Endometrium (tissue), 2 donors: Measurements from ENCODE around the gene GATAD2A.

Source experiments
- FAIRE-seq: peaks from 2 replicates; lab custom pipeline; 2012; peaks lifted over from hg19 to GRCh38; lab: Jason Lieb, UNC
- donor health status: control.
- donor health status: control.

GATAD2A gene

DNA sequence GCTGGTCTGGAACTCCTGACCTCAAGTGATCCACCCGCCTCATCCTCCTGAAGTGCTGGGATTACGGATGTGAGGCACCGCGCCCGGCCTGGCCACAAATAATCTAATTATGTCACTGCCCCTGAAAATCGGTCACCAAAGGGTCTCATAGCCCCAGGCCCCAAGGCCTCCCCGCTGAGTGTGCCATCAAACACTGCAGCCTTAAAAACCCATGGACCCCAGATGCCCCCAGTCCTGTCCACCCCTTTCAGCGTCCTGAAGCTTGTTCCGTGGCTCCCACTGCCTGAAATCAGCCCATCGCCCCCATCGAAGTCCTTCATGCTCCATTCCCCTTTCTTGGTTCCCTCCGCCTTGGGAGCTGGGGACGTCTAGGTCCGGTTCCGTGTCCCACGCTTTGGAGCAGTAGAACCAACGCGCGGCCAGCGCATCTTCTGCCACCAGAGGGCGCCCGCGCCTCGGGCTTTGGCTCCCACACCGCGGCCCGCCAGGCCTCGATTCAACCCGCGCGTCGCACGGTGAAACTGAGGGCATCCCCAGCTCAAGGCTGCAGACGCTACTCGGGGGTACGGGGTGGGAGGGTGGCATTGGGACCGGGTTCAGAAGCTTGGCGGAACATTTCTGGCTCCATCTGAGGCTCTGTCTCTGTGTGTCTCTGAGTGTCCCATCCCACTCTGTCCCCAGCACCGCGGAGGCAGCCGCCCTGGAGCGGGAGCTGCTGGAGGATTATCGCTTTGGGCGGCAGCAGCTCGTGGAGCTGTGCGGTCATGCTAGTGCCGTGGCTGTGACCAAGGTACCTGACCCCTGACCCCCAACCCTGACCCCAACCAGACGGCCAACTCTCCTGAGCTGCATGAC is 126.7 kb downstream of the GATAD2A start:
- no peak for FAIRE-seq

DNA sequence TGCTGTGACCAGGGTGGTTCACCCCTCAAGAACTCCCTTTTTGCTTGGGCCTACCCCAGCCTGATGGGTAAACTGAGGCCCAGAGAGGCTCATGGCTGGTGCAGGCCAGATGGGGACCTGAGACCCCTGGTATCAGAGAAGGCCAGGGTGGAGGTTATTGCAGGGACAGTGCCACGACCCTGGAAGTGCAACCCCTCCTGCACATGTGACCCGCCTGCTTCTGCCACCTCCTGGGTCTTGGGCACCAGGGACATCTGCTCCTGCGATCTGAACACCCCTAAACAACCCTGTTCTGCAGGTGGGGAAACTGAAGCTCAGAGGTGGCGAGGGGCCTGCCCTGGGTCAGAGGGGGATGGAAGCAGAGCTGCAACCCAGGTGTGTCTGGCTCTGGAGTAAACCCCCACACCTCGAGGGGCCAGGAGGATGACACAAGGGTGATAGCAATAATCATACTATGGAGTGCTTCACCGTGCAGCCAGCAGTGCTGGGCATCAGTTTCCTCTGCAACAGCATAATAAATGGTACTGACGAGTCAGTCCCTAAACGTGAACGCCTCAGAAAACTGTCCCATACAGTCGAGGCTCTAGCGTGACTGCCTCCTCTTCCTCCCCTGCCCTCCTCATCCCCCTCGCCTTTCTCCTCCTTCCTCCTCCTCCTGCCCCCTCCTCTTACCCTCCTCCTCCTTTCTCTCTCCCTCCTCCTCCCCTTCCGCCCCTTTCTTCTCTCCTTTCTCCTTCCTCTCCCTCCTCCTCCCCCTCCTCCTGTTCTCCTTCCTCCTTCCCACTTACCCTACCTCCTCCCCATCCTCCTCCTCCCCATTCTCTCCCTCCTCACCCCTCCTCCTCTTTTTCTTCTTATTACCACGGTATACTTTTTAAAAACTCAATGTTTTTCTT is 127.6 kb downstream of the GATAD2A start:
- FAIRE-seq: no peak

DNA sequence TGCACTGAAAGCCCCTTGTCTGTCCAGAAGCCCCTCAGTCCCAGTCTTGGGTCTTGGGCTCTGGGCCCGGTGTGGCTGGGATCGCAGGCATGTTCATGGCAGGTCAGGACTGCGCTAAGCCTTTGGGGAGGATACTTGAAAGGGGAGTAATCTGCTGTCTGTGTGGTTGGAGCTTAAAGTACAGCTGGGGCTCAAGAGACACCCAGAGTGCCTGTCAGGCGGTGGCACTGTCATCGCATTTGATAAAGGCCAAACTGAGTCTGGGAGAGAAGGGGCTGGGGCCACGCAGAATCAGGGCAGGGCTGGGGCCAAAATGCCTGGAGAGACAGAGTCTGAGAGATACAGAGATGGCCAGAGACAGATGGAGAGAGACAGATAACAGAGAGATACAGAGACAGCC is 128.4 kb downstream of the GATAD2A start:
- FAIRE-seq: no peak

DNA sequence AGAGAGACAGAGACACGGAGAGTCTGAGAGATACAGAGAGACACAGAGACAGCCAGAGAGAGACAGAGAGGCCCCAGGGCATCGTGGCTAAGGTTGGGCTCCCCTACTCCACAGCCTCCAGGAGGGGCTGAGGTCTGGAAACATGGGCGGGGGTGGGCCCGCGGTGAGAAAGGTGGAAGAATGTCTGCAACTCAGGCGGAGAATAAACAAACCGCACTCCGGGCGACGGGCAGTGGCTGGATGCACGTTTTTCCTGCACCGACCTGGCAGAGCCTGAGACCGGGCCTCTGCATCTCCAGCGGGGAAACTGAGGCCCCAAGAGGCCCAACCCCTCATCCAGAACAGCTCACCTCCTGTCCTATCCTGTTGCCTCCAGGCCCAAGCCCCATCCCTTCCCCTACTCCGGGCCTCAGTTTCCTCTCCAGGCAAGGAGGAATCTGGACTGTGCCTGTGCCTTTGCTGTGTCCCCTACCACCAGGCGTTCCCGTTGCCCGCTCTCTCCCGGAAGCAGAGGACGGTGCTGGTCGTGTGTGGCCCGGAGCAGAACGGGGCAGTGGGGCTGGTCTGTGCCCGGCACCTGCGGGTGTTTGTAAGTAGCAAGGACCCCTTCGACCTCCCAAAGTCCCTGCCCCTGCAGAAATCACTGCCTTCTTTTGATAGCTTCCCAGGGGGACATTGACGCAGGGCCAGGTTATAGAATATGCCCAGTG is 129.2 kb downstream of the GATAD2A start:
- no peak for FAIRE-seq

DNA sequence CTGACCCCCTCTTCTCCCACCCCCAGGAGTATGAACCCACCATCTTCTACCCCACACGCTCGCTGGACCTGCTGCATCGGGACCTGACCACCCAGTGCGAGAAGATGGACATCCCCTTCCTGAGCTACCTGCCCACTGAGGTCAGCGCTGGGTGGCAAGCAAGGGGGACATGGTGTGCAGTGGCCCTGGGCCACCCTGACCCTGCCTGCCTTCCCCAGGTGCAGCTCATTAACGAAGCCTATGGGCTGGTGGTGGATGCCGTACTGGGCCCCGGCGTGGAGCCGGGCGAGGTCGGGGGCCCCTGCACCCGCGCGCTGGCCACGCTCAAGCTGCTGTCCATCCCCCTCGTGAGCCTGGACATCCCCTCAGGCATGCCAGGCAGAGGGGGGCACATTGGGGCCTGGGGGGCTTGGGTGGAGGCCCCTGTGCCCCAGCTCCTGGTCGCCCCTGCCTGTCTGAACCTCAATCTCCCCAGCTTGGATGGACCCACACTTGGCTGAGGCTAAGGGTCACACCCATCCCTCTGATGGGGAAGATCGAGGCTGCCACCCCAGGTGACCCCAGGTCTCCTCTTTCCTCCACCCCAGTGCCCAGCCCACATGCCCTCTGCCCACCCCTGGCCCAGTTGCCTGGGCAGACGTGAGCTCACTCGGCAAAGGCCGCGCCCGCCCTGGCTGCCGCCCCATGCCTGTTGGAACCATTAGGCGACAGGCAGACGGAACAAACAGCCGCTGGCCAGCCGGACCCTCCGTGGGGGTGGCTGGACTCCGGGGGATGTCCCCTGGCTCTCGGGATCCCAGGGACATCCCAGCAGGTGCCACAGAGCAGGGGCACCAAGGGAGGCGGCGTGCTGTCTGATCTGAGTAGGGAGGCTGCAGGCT is 130.1 kb downstream of the GATAD2A start:
- FAIRE-seq: no peak

DNA sequence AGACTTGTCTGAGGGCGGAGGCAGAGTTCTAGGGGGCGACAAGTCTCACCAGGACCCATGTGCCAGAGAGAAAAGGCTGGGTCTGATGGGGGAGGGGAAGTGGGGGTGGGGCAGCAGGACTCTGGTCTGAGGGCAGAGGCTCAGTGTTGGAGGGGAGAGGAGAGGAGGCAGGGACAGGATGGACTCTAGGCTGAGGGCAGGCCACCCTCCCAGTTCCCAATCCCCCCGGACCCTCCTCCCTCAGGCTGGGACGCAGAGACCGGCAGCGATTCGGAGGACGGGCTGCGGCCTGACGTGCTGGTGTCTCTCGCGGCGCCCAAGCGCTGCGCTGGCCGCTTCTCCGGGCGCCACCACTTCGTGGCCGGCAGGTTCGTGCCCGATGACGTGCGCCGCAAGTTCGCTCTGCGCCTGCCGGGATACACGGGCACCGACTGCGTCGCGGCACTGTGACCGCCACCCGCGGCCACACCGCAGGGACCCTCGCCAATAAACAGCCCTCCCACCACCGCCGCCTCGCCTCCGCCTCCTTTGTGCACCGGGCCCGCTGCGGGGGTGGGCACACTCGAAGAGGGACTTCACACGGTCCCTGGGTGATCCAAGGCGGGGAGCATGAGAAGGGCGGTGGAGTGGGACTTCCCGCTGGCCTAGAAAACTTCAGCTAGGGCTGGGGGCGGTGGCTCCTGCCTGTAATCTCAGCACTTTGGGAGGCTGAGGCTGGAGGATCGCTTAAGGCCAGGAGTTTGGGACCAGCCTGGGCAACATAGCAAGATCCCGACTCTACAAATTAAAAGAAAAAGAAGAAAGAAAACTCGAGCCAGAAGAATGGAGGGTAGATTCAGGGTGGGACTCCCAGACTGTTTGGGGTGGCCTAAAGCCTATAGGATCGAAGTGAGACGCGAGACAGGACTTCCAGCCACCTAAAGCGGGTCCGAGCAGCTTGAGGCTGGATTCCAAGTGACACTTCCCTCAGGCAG is 131.9 kb downstream of the GATAD2A start:
- FAIRE-seq: no peak

DNA sequence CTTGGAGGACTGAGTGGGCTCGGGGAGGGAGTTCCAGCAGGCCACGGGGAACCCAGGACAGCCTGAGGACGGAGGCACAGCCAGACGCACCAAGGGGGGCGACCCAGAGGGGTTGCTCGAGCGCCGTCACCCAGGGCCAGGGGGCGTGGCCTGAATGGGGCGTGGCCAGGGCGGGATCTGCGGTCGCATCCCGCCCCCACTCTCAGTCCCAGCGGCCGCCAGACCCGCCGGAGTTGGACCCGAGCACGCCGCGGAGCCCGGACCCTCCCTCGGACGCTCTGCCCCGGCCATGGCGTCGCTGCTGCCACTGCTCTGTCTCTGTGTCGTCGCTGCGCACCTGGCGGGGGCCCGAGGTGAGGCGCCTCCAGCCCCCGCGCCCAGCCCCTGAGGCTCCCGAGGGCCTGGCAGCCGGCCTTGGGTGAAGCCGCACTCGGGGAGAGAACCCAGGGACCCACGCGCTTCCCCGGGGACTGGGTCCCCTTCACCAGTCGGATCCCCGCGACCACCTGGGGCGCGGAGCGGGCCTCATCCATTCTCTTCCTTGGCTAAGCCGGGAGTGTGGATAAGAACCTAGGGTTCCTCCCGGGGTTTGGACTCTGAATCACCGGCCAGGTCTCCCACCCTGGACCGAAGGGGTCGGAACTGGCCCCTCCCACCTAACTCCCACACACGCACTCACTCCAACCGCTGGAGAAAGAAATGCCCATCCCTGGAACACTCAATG is 132.7 kb downstream of the GATAD2A start, which contains the start of gene CILP2:
Gene CILP2, plus strand, starts transcription at position 205 of the 724 bp plus-strand sequence. Its CDS starts 85 bp downstream, at position 290.
- no peak for FAIRE-seq

DNA sequence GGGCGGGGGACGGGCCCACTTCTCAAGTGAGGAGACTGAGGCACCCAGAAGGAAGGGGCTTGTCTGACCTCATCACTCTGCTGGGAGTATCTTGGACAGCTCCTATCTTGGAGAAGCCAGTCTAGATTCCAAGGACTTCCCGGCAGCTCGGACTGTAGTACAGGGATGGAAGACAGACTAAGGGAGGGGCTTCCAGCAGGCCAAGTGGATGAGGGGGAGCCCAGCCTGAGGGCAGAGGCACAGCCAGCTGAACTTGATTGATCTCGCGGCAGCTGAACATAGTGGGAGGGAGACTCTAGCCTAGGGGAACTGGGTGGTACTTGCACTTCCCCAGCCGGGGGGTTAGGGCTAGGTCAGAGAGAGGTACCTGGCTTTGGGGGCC is 133.3 kb downstream of the GATAD2A start:
- no peak for FAIRE-seq

DNA sequence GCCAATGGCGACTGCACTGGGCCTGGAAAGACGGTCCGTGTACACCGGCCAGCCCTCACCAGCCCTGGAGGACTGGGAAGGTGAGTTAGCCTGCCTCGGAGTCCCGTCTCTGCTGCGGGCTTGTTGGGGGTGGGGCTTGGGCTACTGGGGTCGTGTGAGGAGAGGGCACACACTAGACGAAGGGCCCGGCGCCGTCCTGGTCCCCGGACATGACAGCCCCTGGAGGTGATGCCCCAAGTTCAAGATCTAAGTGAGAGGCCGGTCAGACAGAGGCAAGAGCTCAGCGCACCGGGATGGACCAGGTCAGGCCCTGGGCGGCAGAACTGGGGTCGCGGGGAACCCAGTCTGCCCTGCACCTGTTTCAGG is 134.2 kb downstream of the GATAD2A start:
- no peak for FAIRE-seq

DNA sequence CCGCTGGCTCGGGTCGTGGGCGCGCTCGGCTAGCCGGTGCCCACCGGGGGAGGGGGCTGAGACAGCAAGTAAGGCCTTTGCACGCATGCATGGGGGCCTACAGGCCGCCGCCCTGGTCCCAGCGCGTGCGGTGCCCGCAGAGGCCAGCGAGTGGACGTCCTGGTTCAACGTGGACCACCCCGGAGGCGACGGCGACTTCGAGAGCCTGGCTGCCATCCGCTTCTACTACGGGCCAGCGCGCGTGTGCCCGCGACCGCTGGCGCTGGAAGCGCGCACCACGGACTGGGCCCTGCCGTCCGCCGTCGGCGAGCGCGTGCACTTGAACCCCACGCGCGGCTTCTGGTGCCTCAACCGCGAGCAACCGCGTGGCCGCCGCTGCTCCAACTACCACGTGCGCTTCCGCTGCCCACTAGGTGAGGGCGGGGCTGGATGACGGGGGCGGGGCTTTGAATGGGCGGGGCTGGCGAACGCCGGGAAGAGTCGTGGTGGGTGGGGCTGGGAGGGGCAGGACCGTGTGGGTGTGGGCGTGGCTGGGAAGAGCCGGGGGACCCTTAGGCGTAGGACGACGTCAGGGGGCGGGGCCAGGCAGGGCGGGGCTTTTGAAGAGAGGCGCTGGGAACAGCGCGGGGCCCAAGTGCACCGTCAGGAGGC is 134.7 kb downstream of the GATAD2A start:
- FAIRE-seq: no peak

DNA sequence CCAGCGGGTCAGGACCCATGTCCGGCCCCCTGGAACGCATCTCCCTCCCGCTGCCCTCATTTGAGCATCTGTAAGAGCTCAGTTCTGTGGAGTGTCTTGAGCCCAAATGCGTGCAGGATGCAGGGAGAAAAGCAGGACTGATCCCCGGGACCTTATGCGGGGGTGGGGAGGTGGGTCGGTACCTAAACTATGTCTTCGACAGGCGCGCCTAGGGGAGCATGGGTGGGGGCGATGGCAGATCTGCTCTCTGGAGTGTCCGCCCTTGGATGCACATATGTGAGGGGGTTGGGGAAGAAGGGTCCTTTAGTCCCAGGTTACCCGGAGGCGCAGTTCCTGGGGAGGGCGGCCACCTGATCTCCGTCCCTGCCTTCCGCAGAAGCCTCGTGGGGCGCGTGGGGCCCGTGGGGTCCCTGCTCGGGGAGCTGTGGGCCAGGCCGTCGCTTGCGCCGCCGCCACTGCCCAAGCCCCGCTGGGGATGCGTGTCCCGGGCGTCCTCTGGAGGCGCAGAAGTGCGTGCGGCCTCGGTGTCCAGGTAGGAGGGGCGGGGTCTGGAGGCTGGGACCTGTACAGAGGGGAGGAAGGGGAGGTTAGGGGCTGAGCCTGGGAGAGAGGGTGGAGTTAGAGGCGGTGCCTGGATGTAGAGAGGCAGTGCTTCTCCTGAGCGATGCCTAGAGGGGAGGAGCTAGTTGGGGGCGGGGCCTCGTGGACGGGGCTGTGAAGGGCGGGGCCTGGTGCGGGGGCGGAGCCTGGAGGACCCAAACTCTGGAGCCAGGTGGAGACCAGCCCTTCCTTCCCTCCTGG is 135.4 kb downstream of the GATAD2A start:
- FAIRE-seq: no peak

DNA sequence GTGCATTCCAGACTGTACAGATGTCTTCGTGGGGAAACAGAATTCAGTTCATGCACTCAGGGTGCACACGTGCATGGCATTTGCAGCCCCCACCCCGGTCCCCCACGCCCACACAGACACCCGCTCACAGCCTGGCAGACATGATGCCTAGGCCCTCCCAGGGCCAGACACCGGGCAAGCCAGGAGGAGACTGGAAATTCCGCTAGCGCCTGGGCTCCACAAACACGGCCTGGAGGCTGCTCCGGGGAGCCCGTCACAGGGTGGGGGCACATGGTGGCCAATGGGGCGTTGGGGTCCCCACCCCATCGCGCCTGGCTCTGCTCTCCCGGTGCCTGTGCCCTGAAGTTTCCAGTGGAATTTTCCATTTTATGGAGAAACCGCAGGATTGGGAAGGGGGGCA is 136.1 kb downstream of the GATAD2A start:
- FAIRE-seq: no peak

DNA sequence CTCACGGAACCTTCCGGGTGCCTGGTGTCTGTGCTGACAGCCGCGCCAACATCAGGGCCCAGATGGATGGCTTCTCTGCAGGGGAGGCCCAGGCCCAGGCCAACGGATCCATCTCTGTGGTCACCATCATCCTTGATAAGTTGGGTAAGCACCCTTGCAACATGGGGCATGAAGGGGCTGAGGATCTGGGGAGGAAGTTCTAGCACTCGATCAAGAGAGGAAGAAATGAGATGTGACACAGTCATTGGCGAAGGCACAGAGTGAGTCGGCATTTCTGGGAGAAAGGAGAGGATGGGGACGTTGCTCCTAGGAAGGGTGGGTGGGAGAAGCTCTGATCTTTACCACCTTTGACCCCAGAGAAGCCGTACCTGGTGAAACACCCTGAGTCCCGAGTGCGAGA is 137.0 kb downstream of the GATAD2A start:
- no peak for FAIRE-seq

DNA sequence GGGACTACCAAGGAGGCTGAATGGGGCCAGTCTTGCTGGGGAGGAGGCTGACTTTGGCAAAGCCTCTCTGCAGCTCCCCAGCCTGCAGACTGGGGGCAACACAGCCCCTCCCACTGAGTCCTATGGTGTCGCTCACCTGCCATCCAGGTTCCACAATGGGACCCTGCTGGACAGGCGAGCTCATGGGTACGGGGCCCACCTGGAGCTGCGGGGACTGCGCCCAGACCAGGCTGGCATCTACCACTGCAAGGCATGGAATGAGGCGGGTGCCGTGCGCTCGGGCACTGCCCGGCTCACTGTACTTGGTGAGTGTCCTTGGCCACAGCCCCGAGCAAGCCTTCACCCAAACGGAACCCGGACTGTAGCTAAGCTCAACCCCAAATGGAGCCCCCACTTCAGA is 137.6 kb downstream of the GATAD2A start:
- FAIRE-seq: no peak

DNA sequence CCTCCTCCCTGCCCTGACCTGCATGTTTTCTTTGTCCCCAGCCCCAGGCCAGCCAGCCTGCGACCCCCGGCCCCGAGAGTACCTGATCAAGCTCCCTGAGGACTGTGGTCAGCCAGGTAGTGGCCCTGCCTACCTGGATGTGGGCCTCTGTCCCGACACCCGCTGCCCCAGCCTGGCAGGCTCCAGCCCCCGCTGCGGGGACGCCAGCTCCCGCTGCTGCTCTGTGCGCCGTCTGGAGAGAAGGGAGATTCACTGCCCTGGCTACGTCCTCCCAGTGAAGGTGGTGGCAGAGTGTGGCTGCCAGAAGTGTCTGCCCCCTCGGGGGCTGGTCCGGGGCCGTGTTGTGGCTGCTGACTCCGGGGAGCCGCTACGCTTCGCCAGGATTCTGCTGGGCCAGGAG is 138.2 kb downstream of the GATAD2A start:
- FAIRE-seq: no peak

DNA sequence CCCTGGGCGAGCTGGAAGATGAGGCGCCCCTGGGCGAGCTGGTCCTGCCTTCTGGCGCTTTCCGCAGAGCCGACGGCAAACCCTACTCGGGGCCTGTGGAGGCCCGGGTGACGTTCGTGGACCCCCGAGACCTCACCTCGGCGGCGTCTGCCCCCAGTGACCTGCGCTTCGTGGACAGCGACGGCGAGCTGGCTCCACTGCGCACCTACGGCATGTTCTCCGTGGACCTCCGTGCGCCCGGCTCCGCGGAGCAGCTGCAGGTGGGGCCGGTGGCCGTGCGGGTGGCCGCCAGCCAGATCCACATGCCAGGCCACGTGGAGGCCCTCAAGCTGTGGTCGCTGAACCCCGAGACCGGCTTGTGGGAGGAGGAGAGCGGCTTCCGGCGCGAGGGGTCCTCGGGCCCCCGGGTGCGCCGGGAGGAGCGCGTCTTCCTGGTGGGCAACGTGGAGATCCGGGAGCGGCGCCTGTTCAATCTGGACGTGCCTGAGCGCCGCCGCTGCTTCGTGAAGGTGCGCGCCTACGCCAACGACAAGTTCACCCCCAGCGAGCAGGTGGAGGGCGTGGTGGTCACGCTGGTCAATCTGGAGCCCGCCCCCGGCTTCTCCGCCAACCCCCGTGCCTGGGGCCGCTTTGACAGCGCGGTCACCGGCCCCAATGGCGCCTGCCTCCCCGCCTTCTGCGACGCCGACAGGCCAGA is 138.9 kb downstream of the GATAD2A start:
- no peak for FAIRE-seq

DNA sequence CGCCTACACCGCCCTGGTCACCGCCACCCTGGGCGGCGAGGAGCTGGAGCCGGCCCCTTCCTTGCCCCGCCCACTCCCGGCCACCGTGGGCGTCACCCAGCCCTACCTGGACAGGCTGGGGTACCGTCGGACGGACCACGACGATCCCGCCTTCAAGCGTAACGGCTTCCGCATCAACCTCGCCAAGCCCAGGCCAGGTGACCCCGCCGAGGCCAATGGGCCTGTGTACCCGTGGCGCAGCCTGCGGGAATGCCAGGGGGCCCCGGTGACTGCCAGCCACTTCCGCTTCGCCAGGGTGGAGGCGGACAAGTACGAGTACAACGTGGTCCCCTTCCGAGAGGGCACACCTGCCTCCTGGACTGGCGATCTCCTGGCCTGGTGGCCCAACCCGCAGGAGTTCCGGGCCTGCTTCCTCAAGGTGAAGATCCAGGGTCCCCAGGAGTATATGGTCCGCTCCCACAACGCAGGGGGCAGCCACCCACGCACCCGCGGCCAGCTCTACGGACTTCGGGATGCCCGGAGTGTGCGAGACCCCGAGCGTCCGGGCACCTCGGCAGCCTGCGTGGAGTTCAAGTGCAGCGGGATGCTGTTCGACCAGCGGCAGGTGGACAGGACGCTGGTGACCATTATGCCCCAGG is 139.6 kb downstream of the GATAD2A start:
- no peak for FAIRE-seq
